ENCODE measurements around the gene F2R.

The F2R gene

GRCh38 chr5:76762484-76762883 is 46.6 kb downstream of the F2R start:
- no peaks in the 10 kb centered on the region for H3K27me3 ChIP-seq (ENCODE audit: insufficient read depth, low read length)
- no peaks in the 10 kb centered on the region for H3K79me2 ChIP-seq (ENCODE audit: control insufficient read depth, insufficient read depth, low read length, poor library complexity)
- H2AFZ ChIP-seq (ENCODE audit: insufficient read depth, low read length, poor library complexity) = no peak overlapping the region
- no peak overlapping the region for H3K4me3 ChIP-seq (ENCODE audit: low read depth, low read length)
- H3K18ac ChIP-seq (ENCODE audit: low read length) = no peak overlapping the region
- H2BK120ac ChIP-seq (ENCODE audit: insufficient read depth, low read length, poor library complexity) = no peak overlapping the region
- H3K9ac ChIP-seq (ENCODE audit: low read length) = no peak overlapping the region
- WGBS (ENCODE audit: extremely low coverage, insufficient coverage, insufficient read length) = no CpG with 5 or more reads among the region's 2 CpGs
- H3K9me3 ChIP-seq (ENCODE audit: insufficient read depth, low read depth, low read length) = no peaks in the 10 kb centered on the region
- peaks cover 0 to 6% of the 10 kb centered on the region in 2 experiments for H3K4me1 ChIP-seq (ENCODE audit: control insufficient read depth in 1 of 2, insufficient read depth in 2 of 2, low read length in 2 of 2)
- H2BK12ac ChIP-seq (ENCODE audit: low read length) = no peak overlapping the region
- H3K79me1 ChIP-seq (ENCODE audit: low read length) = no peaks in the 10 kb centered on the region
- no peak overlapping the region for H2AK5ac ChIP-seq (ENCODE audit: low read length)
- no peak overlapping the region for H3K14ac ChIP-seq (ENCODE audit: low read length)
- no peak for DNase-seq
- no peak overlapping the region for H4K12ac ChIP-seq (ENCODE audit: low read depth, low read length)
- no peak overlapping the region for H3K4ac ChIP-seq (ENCODE audit: low read depth, low read length)
- no peak overlapping the region for H2BK5ac ChIP-seq (ENCODE audit: low read depth, low read length, poor library complexity)
- no peak overlapping the region for H3K23ac ChIP-seq (ENCODE audit: low read length)
- no peak overlapping the region for H3K27ac ChIP-seq (ENCODE audit: low read depth, low read length)
- H3K4me2 ChIP-seq (ENCODE audit: low read length) = no peak overlapping the region
- H4K8ac ChIP-seq (ENCODE audit: low read depth, low read length) = no peak overlapping the region
- H3K36me3 ChIP-seq (ENCODE audit: control insufficient read depth in 1 of 2, insufficient read depth in 2 of 2, low read length in 2 of 2) = no peaks in the 10 kb centered on the region
- H4K91ac ChIP-seq (ENCODE audit: low read depth, low read length) = no peak overlapping the region

GRCh38 chr5:76763136-76763535 is 47.2 kb downstream of the F2R start:
- H3K4me3 ChIP-seq (ENCODE audit: low read depth, low read length) = no peak overlapping the region
- no peaks in the 10 kb centered on the region for H3K79me2 ChIP-seq (ENCODE audit: control insufficient read depth, insufficient read depth, low read length, poor library complexity)
- H3K23ac ChIP-seq (ENCODE audit: low read length) = no peak overlapping the region
- no peak overlapping the region for H3K4ac ChIP-seq (ENCODE audit: low read depth, low read length)
- H3K27me3 ChIP-seq (ENCODE audit: insufficient read depth, low read length) = no peaks in the 10 kb centered on the region
- no peak overlapping the region for H4K12ac ChIP-seq (ENCODE audit: low read depth, low read length)
- no peak overlapping the region for H3K14ac ChIP-seq (ENCODE audit: low read length)
- no peak overlapping the region for H2BK12ac ChIP-seq (ENCODE audit: low read length)
- H2BK120ac ChIP-seq (ENCODE audit: insufficient read depth, low read length, poor library complexity) = no peak overlapping the region
- H3K27ac ChIP-seq (ENCODE audit: low read depth, low read length) = no peak overlapping the region
- H4K91ac ChIP-seq (ENCODE audit: low read depth, low read length) = no peak overlapping the region
- H3K4me2 ChIP-seq (ENCODE audit: low read length) = no peak overlapping the region
- H3K9ac ChIP-seq (ENCODE audit: low read length) = no peak overlapping the region
- no peaks in the 10 kb centered on the region for H3K9me3 ChIP-seq (ENCODE audit: insufficient read depth, low read depth, low read length)
- H2BK5ac ChIP-seq (ENCODE audit: low read depth, low read length, poor library complexity) = no peak overlapping the region
- DNase-seq = no peak
- no peak overlapping the region for H3K18ac ChIP-seq (ENCODE audit: low read length)
- H2AK5ac ChIP-seq (ENCODE audit: low read length) = no peak overlapping the region
- H3K79me1 ChIP-seq (ENCODE audit: low read length) = no peaks in the 10 kb centered on the region
- no peak overlapping the region for H2AFZ ChIP-seq (ENCODE audit: insufficient read depth, low read length, poor library complexity)
- H3K4me1 ChIP-seq (ENCODE audit: control insufficient read depth in 1 of 2, insufficient read depth in 2 of 2, low read length in 2 of 2) = peaks cover 0 to 6% of the 10 kb centered on the region in 2 experiments
- no peaks in the 10 kb centered on the region for H3K36me3 ChIP-seq (ENCODE audit: control insufficient read depth in 1 of 2, insufficient read depth in 2 of 2, low read length in 2 of 2)
- H4K8ac ChIP-seq (ENCODE audit: low read depth, low read length) = no peak overlapping the region

GRCh38 chr5:76764374-76764773 is 48.4 kb downstream of the F2R start:
- Histone ChIP-seq H3K14ac (ENCODE audit: low read length) (no peak overlapping the region), H2BK12ac (ENCODE audit: low read length) (no peak overlapping the region), H4K8ac (ENCODE audit: low read depth, low read length) (no peak overlapping the region), H2AFZ (ENCODE audit: insufficient read depth, low read length, poor library complexity) (no peak overlapping the region), H3K23ac (ENCODE audit: low read length) (no peak overlapping the region), H3K9ac (ENCODE audit: low read length) (no peak overlapping the region), H3K4me3 (ENCODE audit: low read depth, low read length) (no peak overlapping the region), H3K9me3 (ENCODE audit: insufficient read depth, low read depth, low read length) (no peaks in the 10 kb centered on the region), H4K12ac (ENCODE audit: low read depth, low read length) (no peak overlapping the region), H4K91ac (ENCODE audit: low read depth, low read length) (no peak overlapping the region), H3K18ac (ENCODE audit: low read length) (no peak overlapping the region), H3K79me1 (ENCODE audit: low read length) (no peaks in the 10 kb centered on the region), H2BK5ac (ENCODE audit: low read depth, low read length, poor library complexity) (no peak overlapping the region), H3K4me1 (ENCODE audit: control insufficient read depth in 1 of 2, insufficient read depth in 2 of 2, low read length in 2 of 2) (peaks cover 0 to 6% of the 10 kb centered on the region in 2 experiments), H3K36me3 (ENCODE audit: control insufficient read depth in 1 of 2, insufficient read depth in 2 of 2, low read length in 2 of 2) (no peaks in the 10 kb centered on the region), H3K4me2 (ENCODE audit: low read length) (no peak overlapping the region), H3K4ac (ENCODE audit: low read depth, low read length) (no peak overlapping the region), H2BK120ac (ENCODE audit: insufficient read depth, low read length, poor library complexity) (no peak overlapping the region), H3K27ac (ENCODE audit: low read depth, low read length) (no peak overlapping the region), H3K27me3 (ENCODE audit: insufficient read depth, low read length) (no peaks in the 10 kb centered on the region), H3K79me2 (ENCODE audit: control insufficient read depth, insufficient read depth, low read length, poor library complexity) (no peaks in the 10 kb centered on the region), H2AK5ac (ENCODE audit: low read length) (no peak overlapping the region)
- no peak for DNase-seq
- no CpG with 5 or more reads among the region's 3 CpGs for WGBS (ENCODE audit: extremely low coverage, insufficient coverage, insufficient read length)

- H3K79me1 ChIP-seq (ENCODE audit: low read length) = no peaks in the 10 kb centered on the region
- H2BK12ac ChIP-seq (ENCODE audit: low read length) = no peak overlapping the region
- H4K8ac ChIP-seq (ENCODE audit: low read depth, low read length) = no peak overlapping the region
- no peak overlapping the region for H2AFZ ChIP-seq (ENCODE audit: insufficient read depth, low read length, poor library complexity)
- H3K14ac ChIP-seq (ENCODE audit: low read length) = no peak overlapping the region
- H2BK5ac ChIP-seq (ENCODE audit: low read depth, low read length, poor library complexity) = no peak overlapping the region
- peaks cover 0 to 4% of the 10 kb centered on the region in 2 experiments for H3K4me1 ChIP-seq (ENCODE audit: control insufficient read depth in 1 of 2, insufficient read depth in 2 of 2, low read length in 2 of 2)
- no peaks in the 10 kb centered on the region for H3K79me2 ChIP-seq (ENCODE audit: control insufficient read depth, insufficient read depth, low read length, poor library complexity)
- no peak overlapping the region for H2AK5ac ChIP-seq (ENCODE audit: low read length)
- no peak overlapping the region for H3K27ac ChIP-seq (ENCODE audit: low read depth, low read length)
- H3K4me3 ChIP-seq (ENCODE audit: low read depth, low read length) = no peak overlapping the region
- no peak overlapping the region for H3K18ac ChIP-seq (ENCODE audit: low read length)
- no peak for DNase-seq
- H3K4ac ChIP-seq (ENCODE audit: low read depth, low read length) = no peak overlapping the region
- WGBS (ENCODE audit: extremely low coverage, insufficient coverage, insufficient read length) = no CpG with 5 or more reads among the region's 3 CpGs
- no peak overlapping the region for H4K91ac ChIP-seq (ENCODE audit: low read depth, low read length)
- no peak overlapping the region for H3K4me2 ChIP-seq (ENCODE audit: low read length)
- no peak overlapping the region for H3K23ac ChIP-seq (ENCODE audit: low read length)
- no peaks in the 10 kb centered on the region for H3K27me3 ChIP-seq (ENCODE audit: insufficient read depth, low read length)
- H4K12ac ChIP-seq (ENCODE audit: low read depth, low read length) = no peak overlapping the region
- no peaks in the 10 kb centered on the region for H3K36me3 ChIP-seq (ENCODE audit: control insufficient read depth in 1 of 2, insufficient read depth in 2 of 2, low read length in 2 of 2)
- no peak overlapping the region for H3K9ac ChIP-seq (ENCODE audit: low read length)
- H2BK120ac ChIP-seq (ENCODE audit: insufficient read depth, low read length, poor library complexity) = no peak overlapping the region
- no peaks in the 10 kb centered on the region for H3K9me3 ChIP-seq (ENCODE audit: insufficient read depth, low read depth, low read length)
Measured at GRCh38 chr5:76765249-76765648, 49.3 kb downstream of the F2R start.

All from trophoblast cell (in vitro differentiated cells and primary cell).